HG02973 (cell line): ENCODE measurements around the gene FGD6.
"Not testable (repeated sequence)": the region's sequence is repeated elsewhere in the genome, so short reads cannot be mapped to it uniquely, and the experiment has no call there.

Experiments
- ATAC-seq: cut with Tn5 transposase; IDR thresholded peaks from one replicate; pipeline ENCODE4 v1.9.1; 2021; ENCODE audit warnings: moderate library complexity; ENCODE audit not compliant: unreplicated experiment

The FGD6 gene

GRCh38 chr12:95181103-95181502 is 36.2 kb downstream of the FGD6 start:
- ATAC-seq, result no peak

- ATAC-seq, result no peak
Observed at GRCh38 chr12:95179011-95179410, 38.3 kb downstream of the FGD6 start.

- no peak for ATAC-seq
Observed at GRCh38 chr12:95178136-95178535, 39.1 kb downstream of the FGD6 start.

GRCh38 chr12:95177201-95177768 is 40.0 kb downstream of the FGD6 start:
- ATAC-seq, result no peak

- ATAC-seq, result no peak
Observed at GRCh38 chr12:95173392-95174251, 43.6 kb downstream of the FGD6 start.

GRCh38 chr12:95169368-95169767 is 47.9 kb downstream of the FGD6 start:
- no peak for ATAC-seq

- ATAC-seq, result no peak
Observed at GRCh38 chr12:95168746-95169145, 48.5 kb downstream of the FGD6 start.

GRCh38 chr12:95164656-95165055 is 52.6 kb downstream of the FGD6 start:
- no peak for ATAC-seq

- no peak for ATAC-seq
Observed at GRCh38 chr12:95158919-95159318, 58.3 kb downstream of the FGD6 start.

GRCh38 chr12:95151821-95152220 is 65.4 kb downstream of the FGD6 start:
- no peak for ATAC-seq

GRCh38 chr12:95151406-95151805 is 65.9 kb downstream of the FGD6 start:
- ATAC-seq, result no peak

- ATAC-seq, result no peak
Observed at GRCh38 chr12:95150501-95150900, 66.8 kb downstream of the FGD6 start.

- no peak for ATAC-seq
Observed at GRCh38 chr12:95147866-95148265, 69.4 kb downstream of the FGD6 start.

GRCh38 chr12:95146769-95147168 is 70.5 kb downstream of the FGD6 start:
- no peak for ATAC-seq

GRCh38 chr12:95143621-95144205 is 73.6 kb downstream of the FGD6 start:
- ATAC-seq, result no peak

GRCh38 chr12:95142431-95143151 is 74.7 kb downstream of the FGD6 start:
- no peak for ATAC-seq

GRCh38 chr12:95141310-95141709 is 76.0 kb downstream of the FGD6 start:
- ATAC-seq, result no peak

- not testable (repeated sequence) for ATAC-seq
Observed at GRCh38 chr12:95138031-95138430, 79.2 kb downstream of the FGD6 start.

- no peak for ATAC-seq
Observed at GRCh38 chr12:95136598-95136997, 80.7 kb downstream of the FGD6 start.

- ATAC-seq, result no peak
Observed at GRCh38 chr12:95134085-95134484, 83.2 kb downstream of the FGD6 start.

- no peak for ATAC-seq
Observed at GRCh38 chr12:95131589-95132340, 85.5 kb downstream of the FGD6 start.
